SH-SY5Y (cell line): ENCODE results near the gene KRTAP5-1.

Experiments
- GATA2 ChIP-seq: IDR thresholded peaks from 2 replicates; pipeline ENCODE4 v1.6.1; 2011; ENCODE audit warnings: mild to moderate bottlenecking, low read depth, low read length
- GATA3 ChIP-seq: IDR thresholded peaks from 2 replicates; pipeline ENCODE4 v1.6.1; 2011; ENCODE audit warnings: low read depth, mild to moderate bottlenecking, low read length, moderate library complexity

- TF ChIP-seq GATA2, result no peak
- TF ChIP-seq GATA3, result no peak
These were observed 14.0 kb downstream of the KRTAP5-1 start for GRCh38 chr11:1570896-1571759.
